HG02623 (cell line): Measurements from ENCODE around the gene DLGAP5.

Source experiments
- ATAC-seq: cut with Tn5 transposase; IDR thresholded peaks from one replicate; pipeline ENCODE4 v1.9.1; 2021; ENCODE audit warnings: moderate library complexity; ENCODE audit not compliant: unreplicated experiment

DLGAP5 gene

GRCh38 chr14:55191203-55192053, at the start of gene DLGAP5:
Gene DLGAP5 (minus strand): TSS chr14:55191585. CDS start chr14:55189179, 2,406 bp downstream.
- peak; percentile 98 for ATAC-seq

GRCh38 chr14:55240526-55241178, 49.3 kb upstream of the DLGAP5 start:
- no peak for ATAC-seq

GRCh38 chr14:55239320-55239719, 47.9 kb upstream of the DLGAP5 start:
- ATAC-seq: no peak

- ATAC-seq: no peak
These were observed 46.8 kb upstream of the DLGAP5 start for GRCh38 chr14:55238019-55238680.

- ATAC-seq: no peak
These were observed 42.2 kb upstream of the DLGAP5 start for GRCh38 chr14:55233591-55233990.

GRCh38 chr14:55228261-55228660, 36.9 kb upstream of the DLGAP5 start:
- no peak for ATAC-seq

- ATAC-seq: no peak
These were observed 32.0 kb upstream of the DLGAP5 start for GRCh38 chr14:55223364-55223763.

- no peak for ATAC-seq
These were observed 30.6 kb upstream of the DLGAP5 start for GRCh38 chr14:55221968-55222367.

GRCh38 chr14:55221186-55221585, 29.8 kb upstream of the DLGAP5 start:
- ATAC-seq: no peak

- no peak for ATAC-seq
These were observed 28.8 kb upstream of the DLGAP5 start for GRCh38 chr14:55220230-55220629.

- ATAC-seq: no peak
These were observed 21.2 kb upstream of the DLGAP5 start for GRCh38 chr14:55212634-55213033.

- ATAC-seq: no peak
These were observed 16.4 kb upstream of the DLGAP5 start for GRCh38 chr14:55207832-55208231.

GRCh38 chr14:55206175-55206693, 14.8 kb upstream of the DLGAP5 start:
- ATAC-seq: no peak

GRCh38 chr14:55201219-55202101, 10.1 kb upstream of the DLGAP5 start:
- no peak for ATAC-seq

- ATAC-seq: no peak
These were observed 9.3 kb upstream of the DLGAP5 start for GRCh38 chr14:55200651-55201050.

GRCh38 chr14:55198749-55199148, 7.4 kb upstream of the DLGAP5 start:
- ATAC-seq: no peak

- no peak for ATAC-seq
These were observed 3.4 kb upstream of the DLGAP5 start for GRCh38 chr14:55194656-55195355.

GRCh38 chr14:55192054-55192621, 753 bp upstream of the DLGAP5 start:
- ATAC-seq: no peak

- no peak for ATAC-seq
These were observed 531 bp downstream of the DLGAP5 start for GRCh38 chr14:55190906-55191202.
